SK-N-SH treated with all-trans-retinoic acid at 6 μM for 48 hours (cell line): ENCODE data around the gene SNRNP25.

Source experiments
- ARNTL ChIP-seq: fragments of 450-650 bp; formaldehyde crosslinking; IDR thresholded peaks from 2 replicates; pipeline ENCODE4 v1.5.0; 2020; ENCODE audit warnings: low read depth, mild to moderate bottlenecking, moderate library complexity, borderline replicate concordance
- CREB5 ChIP-seq: fragments of 250-450 bp; sonication (Bioruptor Pico); IDR thresholded peaks from 2 replicates; pipeline ENCODE4 v1.5.1; 2020; ENCODE audit warnings: low read depth, mild to moderate bottlenecking, moderate library complexity
- ESRRG ChIP-seq: fragments of 250-450 bp; sonication (Bioruptor Pico); IDR thresholded peaks from 2 replicates; pipeline ENCODE4 v1.6.1; 2021; ENCODE audit warnings: mild to moderate bottlenecking
- ISL1 ChIP-seq: fragments of 250-450 bp; sonication (Bioruptor Pico); IDR thresholded peaks from 2 replicates; pipeline ENCODE4 v2.1.2; 2022; ENCODE audit warnings: mild to moderate bottlenecking, moderate library complexity
- PPARA ChIP-seq: fragments of 250-450 bp; sonication (Bioruptor Pico); IDR thresholded peaks from 2 replicates; pipeline ENCODE4 v1.5.0; 2020; ENCODE audit warnings: mild to moderate bottlenecking, borderline replicate concordance
- RARB ChIP-seq: fragments of 250-450 bp; sonication (Bioruptor Pico); IDR thresholded peaks from 2 replicates; pipeline ENCODE4 v1.8.0; 2021; ENCODE audit warnings: mild to moderate bottlenecking, moderate library complexity
- TOX ChIP-seq: fragments of 250-450 bp; sonication (Bioruptor Pico); IDR thresholded peaks from 2 replicates; pipeline ENCODE4 v1.8.0; 2021; ENCODE audit warnings: mild to moderate bottlenecking, moderate library complexity, borderline replicate concordance
- TSHZ2 ChIP-seq: fragments of 250-450 bp; sonication (Bioruptor Pico); IDR thresholded peaks from 2 replicates; pipeline ENCODE4 v1.5.0; 2020; ENCODE audit warnings: mild to moderate bottlenecking, moderate library complexity
- ZC3H10 ChIP-seq: fragments of 250-450 bp; sonication (Bioruptor Pico); IDR thresholded peaks from 2 replicates; pipeline ENCODE4 v1.5.1; 2021; ENCODE audit warnings: mild to moderate bottlenecking, moderate library complexity
- ZFP3 ChIP-seq: fragments of 250-450 bp; sonication (Bioruptor Pico); IDR thresholded peaks from 2 replicates; pipeline ENCODE4 v1.5.0; 2020; ENCODE audit warnings: mild to moderate bottlenecking, moderate library complexity
- ZNF70 ChIP-seq: fragments of 450-650 bp; formaldehyde crosslinking; IDR thresholded peaks from 2 replicates; pipeline ENCODE4 v1.5.0; 2020; ENCODE audit warnings: mild to moderate bottlenecking, moderate library complexity

- no peak for TF ChIP-seq ZC3H10 (CRISPR knock-in tag)
- TF ChIP-seq TOX = no peak
- TF ChIP-seq CREB5 (CRISPR knock-in tag) = no peak
- TF ChIP-seq ZFP3 (CRISPR knock-in tag) = no peak
- TF ChIP-seq RARB (CRISPR knock-in tag) = no peak
- no peak for TF ChIP-seq TSHZ2 (CRISPR knock-in tag)
- TF ChIP-seq ARNTL (CRISPR knock-in tag) = no peak
- TF ChIP-seq ZNF70 = no peak
- TF ChIP-seq ESRRG (CRISPR knock-in tag) = no peak
- no peak for TF ChIP-seq PPARA (CRISPR knock-in tag)
- TF ChIP-seq ISL1 (CRISPR knock-in tag) = no peak
Measured at GRCh38 chr16:101586-101985, 48.0 kb downstream of the SNRNP25 start.
